OCI-LY3 (cell line): ENCODE results near the gene TPRX2.
A peak's percentile ranks its signal among the peaks of the same experiment; 100 is the strongest.

ENCODE experiments used
- H2AFZ ChIP-seq: fragments of 200-600, 300-600 bp; shearing (Covaris generic); 2 replicates; pipeline ENCODE4 v1.6.0; 2014; ENCODE audit warnings: antibody characterized with exemption, low read depth, low read length
- H3K27ac ChIP-seq: fragments of 200-600, 300-600 bp; sonication (generic); 2 replicates; pipeline ENCODE4 v1.5.1; 2014; ENCODE audit warnings: mild to moderate bottlenecking, low read length, moderate library complexity, mixed read lengths
- H3K27me3 ChIP-seq: fragments of 200-600, 300-600 bp; sonication (generic); 2 replicates; pipeline ENCODE4 v1.6.1; 2014; ENCODE audit warnings: low read depth, low read length, mixed read lengths
- H3K36me3 ChIP-seq: fragments of 200-600, 300-600 bp; sonication (generic); replicated peaks from 2 replicates; pipeline ENCODE3; 2014; ENCODE audit warnings: low read depth, low read length, mixed read lengths
- H3K4me1 ChIP-seq: fragments of 300-600, 200-600 bp; sonication (generic); 2 replicates; pipeline ENCODE4 v1.6.1; 2014; ENCODE audit warnings: low read length, mixed read lengths
- H3K4me2 ChIP-seq: fragments of 200-600, 300-600 bp; sonication (generic); 2 replicates; pipeline ENCODE4 v1.6.1; 2014; ENCODE audit warnings: low read length, mixed read lengths
- H3K4me3 ChIP-seq: fragments of 300-600, 200-600 bp; sonication (generic); 2 replicates; pipeline ENCODE4 v1.5.1; 2014; ENCODE audit warnings: antibody characterized with exemption, mild to moderate bottlenecking, low read length, moderate library complexity
- H3K79me2 ChIP-seq: fragments of 300-600, 200-600 bp; shearing (Covaris generic); 2 replicates; pipeline ENCODE4 v1.6.1; 2014; ENCODE audit warnings: mild to moderate bottlenecking, low read length, mixed read lengths
- H3K9ac ChIP-seq: fragments of 300-600, 200-600 bp; shearing (Covaris generic); 2 replicates; pipeline ENCODE4 v1.6.0; 2014; ENCODE audit warnings: mild to moderate bottlenecking, low read length, moderate library complexity
- H3K9me3 ChIP-seq: fragments of 200-600, 300-600 bp; shearing (Covaris generic); 2 replicates; pipeline ENCODE4 v1.6.1; 2014; ENCODE audit warnings: low read length, mixed read lengths; ENCODE audit not compliant: insufficient read depth
- H4K20me1 ChIP-seq: fragments of 200-600, 300-600 bp; sonication (generic); 2 replicates; pipeline ENCODE4 v1.6.1; 2016; ENCODE audit warnings: low read length, mixed read lengths; ENCODE audit not compliant: insufficient read depth
- CTCF ChIP-seq: fragments of 200-600, 300-600 bp; sonication (generic); IDR thresholded peaks from 2 replicates; pipeline ENCODE4 v1.5.1; 2014; ENCODE audit warnings: antibody characterized with exemption, low read length, low read depth
- EZH2phosphoT487 ChIP-seq: fragments of 200-600 bp; shearing (Covaris generic); IDR thresholded peaks from 2 replicates; pipeline ENCODE4 v1.6.1; 2018; ENCODE audit warnings: antibody characterized with exemption, mixed run types, low read depth

TPRX2 gene

GRCh38 chr19:47839913-47840312 is 19.1 kb upstream of the TPRX2 start:
- H3K27ac ChIP-seq: no peak overlapping the region
- H3K9me3 ChIP-seq: no peaks in the 10 kb centered on the region
- no peaks in the 10 kb centered on the region for H3K79me2 ChIP-seq
- H3K4me2 ChIP-seq: no peak overlapping the region
- H2AFZ ChIP-seq: no peak overlapping the region
- H3K9ac ChIP-seq: no peak overlapping the region
- no peak overlapping the region for H3K4me3 ChIP-seq
- no peak for TF ChIP-seq CTCF
- no peak for TF ChIP-seq EZH2phosphoT487
- no peaks in the 10 kb centered on the region for H3K4me1 ChIP-seq
- peaks cover 3% of the 10 kb centered on the region; the same call in 1 of the 2 replicates for H3K27me3 ChIP-seq
- H3K36me3 ChIP-seq: no peaks in the 10 kb centered on the region
- H4K20me1 ChIP-seq: no peaks in the 10 kb centered on the region

- H3K27me3 ChIP-seq: peaks cover 3% of the 10 kb centered on the region; the same call in 1 of the 2 replicates
- H3K4me2 ChIP-seq: no peak overlapping the region
- no peaks in the 10 kb centered on the region for H3K9me3 ChIP-seq
- H4K20me1 ChIP-seq: no peaks in the 10 kb centered on the region
- TF ChIP-seq EZH2phosphoT487: no peak
- TF ChIP-seq CTCF: no peak
- no peak overlapping the region for H3K4me3 ChIP-seq
- no peak overlapping the region for H2AFZ ChIP-seq
- no peak overlapping the region for H3K27ac ChIP-seq
- H3K36me3 ChIP-seq: no peaks in the 10 kb centered on the region
- H3K4me1 ChIP-seq: no peaks in the 10 kb centered on the region
- no peak overlapping the region for H3K9ac ChIP-seq
- no peaks in the 10 kb centered on the region for H3K79me2 ChIP-seq
These were observed 16.1 kb upstream of the TPRX2 start for GRCh38 chr19:47842941-47843340.

- Histone ChIP-seq H3K4me2 (no peak overlapping the region), H2AFZ (no peak overlapping the region), H3K9me3 (no peaks in the 10 kb centered on the region), H3K27ac (no peak overlapping the region), H3K4me1 (no peaks in the 10 kb centered on the region), H3K36me3 (no peaks in the 10 kb centered on the region), H3K79me2 (no peaks in the 10 kb centered on the region), H4K20me1 (no peaks in the 10 kb centered on the region), H3K9ac (no peak overlapping the region), H3K27me3 (peaks cover 3% of the 10 kb centered on the region; the same call in 1 of the 2 replicates), H3K4me3 (no peak overlapping the region)
- TF ChIP-seq CTCF (no peak), EZH2phosphoT487 (no peak)
These were observed 10.6 kb upstream of the TPRX2 start for GRCh38 chr19:47848425-47848822.

- Histone ChIP-seq H3K36me3 (no peaks in the 10 kb centered on the region), H3K79me2 (no peaks in the 10 kb centered on the region), H2AFZ (no peak overlapping the region), H4K20me1 (no peaks in the 10 kb centered on the region), H3K27me3 (peaks cover 3% of the 10 kb centered on the region; the same call in 1 of the 2 replicates), H3K4me2 (no peak overlapping the region), H3K4me1 (no peaks in the 10 kb centered on the region), H3K9ac (no peak overlapping the region), H3K27ac (no peak overlapping the region), H3K9me3 (no peaks in the 10 kb centered on the region), H3K4me3 (no peak overlapping the region)
- peak; percentile 9; the same call in 1 of the 2 replicates for TF ChIP-seq CTCF
- TF ChIP-seq EZH2phosphoT487: no peak
These were observed 10.1 kb upstream of the TPRX2 start for GRCh38 chr19:47848823-47849473.
